WTC11 (cell line): ENCODE measurements around the gene FGFR4. TPM values are rescaled to one million over a fixed set of nuclear protein-coding genes. Genes with fewer than 3 reads are reported as not detected.

Experiments
- ATAC-seq: fragments of 200-7000 bp; cut with Tn5 transposase; 2 replicates; pipeline ENCODE4 v1.10.0; 2021; ENCODE audit warnings: mild to moderate bottlenecking, moderate library complexity
- CTCF ChIA-PET: fragments of 300-600 bp; sonication (Branson Sonifier 250); formaldehyde crosslinking; loops from one replicate; lab custom pipeline; 2021; ENCODE audit warnings: antibody characterized with exemption; lab: Charles Lee
- POLR2A ChIA-PET: fragments of 350-600 bp; sonication (Branson Sonifier 250); formaldehyde crosslinking; loops from one replicate; lab custom pipeline; 2021; ENCODE audit warnings: antibody characterized with exemption; lab: Charles Lee
- DNase-seq: peaks from one replicate; pipeline ENCODE4 v3.0.0; 2021; ENCODE audit warnings: low spot score
- H3K27ac Mint-ChIP-seq: 2 replicates; pipeline ENCODE4 v1.8.0; 2021; ENCODE audit warnings: mixed read lengths
- H3K27me3 Mint-ChIP-seq: 2 replicates; pipeline ENCODE4 v1.8.0; 2021; ENCODE audit warnings: low read depth, mild to moderate bottlenecking, moderate library complexity, mixed read lengths
- H3K36me3 Mint-ChIP-seq: 2 replicates; pipeline ENCODE4 v1.8.0; 2021; ENCODE audit warnings: mixed read lengths
- H3K4me1 Mint-ChIP-seq: 2 replicates; pipeline ENCODE4 v1.8.0; 2022; ENCODE audit warnings: mixed read lengths
- H3K4me3 Mint-ChIP-seq: 2 replicates; pipeline ENCODE4 v1.8.0; 2021; ENCODE audit warnings: mild to moderate bottlenecking, moderate library complexity, mixed read lengths
- H3K9me3 Mint-ChIP-seq: 2 replicates; pipeline ENCODE4 v1.8.0; 2021; ENCODE audit warnings: mixed read lengths
- ATF1 ChIP-seq: sonication (generic); formaldehyde crosslinking; IDR thresholded peaks from 2 replicates; pipeline ENCODE4 v1.8.1; 2023; ENCODE audit warnings: mild to moderate bottlenecking, moderate library complexity, missing genetic modification reagents
- GTF2I ChIP-seq: fragments of 250-450 bp; sonication (Bioruptor Pico); conservative IDR thresholded peaks from 2 replicates; pipeline ENCODE4 v1.4.0; 2021; ENCODE audit warnings: mild to moderate bottlenecking
- IRF2 ChIP-seq: sonication (generic); formaldehyde crosslinking; IDR thresholded peaks from 2 replicates; pipeline ENCODE4 v1.8.0; 2022; ENCODE audit warnings: low read depth, missing genetic modification reagents, borderline replicate concordance
- JAZF1 ChIP-seq: fragments of 250-450 bp; sonication (Bioruptor Pico); IDR thresholded peaks from 2 replicates; pipeline ENCODE4 v1.9.0; 2021; ENCODE audit warnings: moderate library complexity, mild to moderate bottlenecking, inconsistent platforms
- JUN ChIP-seq: sonication (generic); formaldehyde crosslinking; IDR thresholded peaks from 2 replicates; pipeline ENCODE4 v1.8.0; 2023; ENCODE audit warnings: mild to moderate bottlenecking, missing genetic modification reagents
- MXD4 ChIP-seq: fragments of 250-450 bp; sonication (Bioruptor Pico); IDR thresholded peaks from 2 replicates; pipeline ENCODE4 v1.8.0; 2021; ENCODE audit warnings: mild to moderate bottlenecking, moderate library complexity, borderline replicate concordance
- PRRX2 ChIP-seq: fragments of 250-450 bp; sonication (Bioruptor Pico); IDR thresholded peaks from 2 replicates; pipeline ENCODE4 v1.8.0; 2021; ENCODE audit warnings: mild to moderate bottlenecking
- RORB ChIP-seq: fragments of 250-450 bp; sonication (Bioruptor Pico); IDR thresholded peaks from 2 replicates; pipeline ENCODE4 v1.9.0; 2021; ENCODE audit warnings: mild to moderate bottlenecking
- SMAD4 ChIP-seq: sonication (generic); formaldehyde crosslinking; IDR thresholded peaks from 2 replicates; pipeline ENCODE4 v1.8.0; 2022; ENCODE audit warnings: mild to moderate bottlenecking, missing genetic modification reagents
- SOX15 ChIP-seq: fragments of 250-450 bp; sonication (Bioruptor Pico); IDR thresholded peaks from 2 replicates; pipeline ENCODE4 v1.9.0; 2021; ENCODE audit warnings: mild to moderate bottlenecking
- TP53 ChIP-seq: sonication (generic); formaldehyde crosslinking; IDR thresholded peaks from 2 replicates; pipeline ENCODE4 v1.8.1; 2023; ENCODE audit warnings: mild to moderate bottlenecking, missing genetic modification reagents
- ZNF219 ChIP-seq: sonication (generic); formaldehyde crosslinking; IDR thresholded peaks from 2 replicates; pipeline ENCODE4 v1.8.0; 2023; ENCODE audit warnings: missing genetic modification reagents, mild to moderate bottlenecking, borderline replicate concordance
- ZNF263 ChIP-seq: sonication (generic); formaldehyde crosslinking; IDR thresholded peaks from 2 replicates; pipeline ENCODE4 v1.8.1; 2022; ENCODE audit warnings: low read depth, mild to moderate bottlenecking, moderate library complexity, missing genetic modification reagents
- total RNA-seq: library from RNA; stranded (reverse); gene quantifications from 3 replicates; pipeline ENCODE4 v1.2.3, GENCODE V29; 2021
- TF ChIP-seq, protein P1 (sequence below): sonication (generic); formaldehyde crosslinking; IDR thresholded peaks from 2 replicates; pipeline ENCODE4 v1.8.0; 2022; ENCODE audit warnings: missing genetic modification reagents
- TF ChIP-seq, protein P2 (sequence below): sonication (generic); formaldehyde crosslinking; IDR thresholded peaks from 2 replicates; pipeline ENCODE4 v1.8.1; 2022; ENCODE audit warnings: missing genetic modification reagents, borderline replicate concordance
- TF ChIP-seq, protein P3 (sequence below): fragments of 250-450 bp; sonication (Bioruptor Pico); IDR thresholded peaks from 2 replicates; pipeline ENCODE4 v1.9.0; 2021; ENCODE audit warnings: mild to moderate bottlenecking
- TF ChIP-seq, protein P4 (sequence below): sonication (generic); formaldehyde crosslinking; IDR thresholded peaks from 2 replicates; pipeline ENCODE4 v1.8.1; 2022; ENCODE audit warnings: low read depth, mild to moderate bottlenecking, moderate library complexity, missing genetic modification reagents, borderline replicate concordance
- TF ChIP-seq, protein P5 (sequence below): sonication (generic); formaldehyde crosslinking; IDR thresholded peaks from 2 replicates; pipeline ENCODE4 v1.8.0; 2022; ENCODE audit warnings: mild to moderate bottlenecking, missing genetic modification reagents

FGFR4 gene
- total RNA-seq, 1 experiment from 2014 or later, result 108 TPM

DNA sequence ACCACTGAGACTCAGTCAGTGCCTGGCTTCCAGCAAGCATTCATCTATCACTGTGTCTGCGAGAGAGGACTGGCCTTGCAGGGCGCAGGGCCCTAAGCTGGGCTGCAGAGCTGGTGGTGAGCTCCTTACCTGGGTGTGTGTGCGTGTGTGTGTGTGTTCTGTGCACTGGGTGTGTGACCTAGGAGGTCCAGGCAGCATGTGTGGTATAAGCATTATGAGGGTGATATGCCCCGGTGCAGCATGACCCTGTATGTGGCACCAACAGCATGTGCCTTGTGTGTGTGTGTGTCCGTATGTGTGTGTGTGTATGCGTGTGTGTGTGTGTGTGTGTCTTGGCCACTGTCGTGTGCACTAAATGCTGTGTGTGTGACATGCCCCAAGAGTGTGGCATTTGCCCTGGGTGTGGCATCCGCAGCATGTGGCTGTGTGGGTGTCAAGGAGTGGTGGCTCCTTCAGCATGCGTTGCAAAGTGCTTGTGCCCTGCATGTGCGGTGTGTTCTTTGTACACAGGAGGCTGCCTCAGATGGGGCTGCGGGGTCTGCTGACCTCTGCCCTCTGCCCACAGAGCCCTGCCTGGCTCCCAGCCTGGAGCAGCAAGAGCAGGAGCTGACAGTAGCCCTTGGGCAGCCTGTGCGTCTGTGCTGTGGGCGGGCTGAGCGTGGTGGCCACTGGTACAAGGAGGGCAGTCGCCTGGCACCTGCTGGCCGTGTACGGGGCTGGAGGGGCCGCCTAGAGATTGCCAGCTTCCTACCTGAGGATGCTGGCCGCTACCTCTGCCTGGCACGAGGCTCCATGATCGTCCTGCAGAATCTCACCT, 3.3 kb downstream of the FGFR4 start:
- Mint-ChIP-seq H3K27me3 (no peaks in the 10 kb centered on the region), H3K4me3 (no peak overlapping the region), H3K4me1 (peaks cover 29% of the 10 kb centered on the region), H3K27ac (no peak overlapping the region), H3K36me3 (peaks cover 19% of the 10 kb centered on the region), H3K9me3 (no peaks in the 10 kb centered on the region)
- ATAC-seq, result no peak
- ChIA-PET CTCF (interaction anchor here (0.6 to 6.5 kb wide), 7 partner anchors 9 to 429 kb away, joined by 3 to 59 read pairs (median 3); no protein-coding TSS in a partner anchor), POLR2A (no interaction called here)
- no peak for TF ChIP-seq PRRX2 (CRISPR knock-in tag)
- no peak for TF ChIP-seq ATF1 (CRISPR knock-in tag)
- TF ChIP-seq, protein P1, sequence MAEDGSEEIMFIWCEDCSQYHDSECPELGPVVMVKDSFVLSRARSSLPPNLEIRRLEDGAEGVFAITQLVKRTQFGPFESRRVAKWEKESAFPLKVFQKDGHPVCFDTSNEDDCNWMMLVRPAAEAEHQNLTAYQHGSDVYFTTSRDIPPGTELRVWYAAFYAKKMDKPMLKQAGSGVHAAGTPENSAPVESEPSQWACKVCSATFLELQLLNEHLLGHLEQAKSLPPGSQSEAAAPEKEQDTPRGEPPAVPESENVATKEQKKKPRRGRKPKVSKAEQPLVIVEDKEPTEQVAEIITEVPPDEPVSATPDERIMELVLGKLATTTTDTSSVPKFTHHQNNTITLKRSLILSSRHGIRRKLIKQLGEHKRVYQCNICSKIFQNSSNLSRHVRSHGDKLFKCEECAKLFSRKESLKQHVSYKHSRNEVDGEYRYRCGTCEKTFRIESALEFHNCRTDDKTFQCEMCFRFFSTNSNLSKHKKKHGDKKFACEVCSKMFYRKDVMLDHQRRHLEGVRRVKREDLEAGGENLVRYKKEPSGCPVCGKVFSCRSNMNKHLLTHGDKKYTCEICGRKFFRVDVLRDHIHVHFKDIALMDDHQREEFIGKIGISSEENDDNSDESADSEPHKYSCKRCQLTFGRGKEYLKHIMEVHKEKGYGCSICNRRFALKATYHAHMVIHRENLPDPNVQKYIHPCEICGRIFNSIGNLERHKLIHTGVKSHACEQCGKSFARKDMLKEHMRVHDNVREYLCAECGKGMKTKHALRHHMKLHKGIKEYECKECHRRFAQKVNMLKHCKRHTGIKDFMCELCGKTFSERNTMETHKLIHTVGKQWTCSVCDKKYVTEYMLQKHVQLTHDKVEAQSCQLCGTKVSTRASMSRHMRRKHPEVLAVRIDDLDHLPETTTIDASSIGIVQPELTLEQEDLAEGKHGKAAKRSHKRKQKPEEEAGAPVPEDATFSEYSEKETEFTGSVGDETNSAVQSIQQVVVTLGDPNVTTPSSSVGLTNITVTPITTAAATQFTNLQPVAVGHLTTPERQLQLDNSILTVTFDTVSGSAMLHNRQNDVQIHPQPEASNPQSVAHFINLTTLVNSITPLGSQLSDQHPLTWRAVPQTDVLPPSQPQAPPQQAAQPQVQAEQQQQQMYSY (CRISPR knock-in tag), result no peak
- no peak for TF ChIP-seq GTF2I (CRISPR knock-in tag)
- no peak for TF ChIP-seq SMAD4 (CRISPR knock-in tag)
- TF ChIP-seq, protein P2, sequence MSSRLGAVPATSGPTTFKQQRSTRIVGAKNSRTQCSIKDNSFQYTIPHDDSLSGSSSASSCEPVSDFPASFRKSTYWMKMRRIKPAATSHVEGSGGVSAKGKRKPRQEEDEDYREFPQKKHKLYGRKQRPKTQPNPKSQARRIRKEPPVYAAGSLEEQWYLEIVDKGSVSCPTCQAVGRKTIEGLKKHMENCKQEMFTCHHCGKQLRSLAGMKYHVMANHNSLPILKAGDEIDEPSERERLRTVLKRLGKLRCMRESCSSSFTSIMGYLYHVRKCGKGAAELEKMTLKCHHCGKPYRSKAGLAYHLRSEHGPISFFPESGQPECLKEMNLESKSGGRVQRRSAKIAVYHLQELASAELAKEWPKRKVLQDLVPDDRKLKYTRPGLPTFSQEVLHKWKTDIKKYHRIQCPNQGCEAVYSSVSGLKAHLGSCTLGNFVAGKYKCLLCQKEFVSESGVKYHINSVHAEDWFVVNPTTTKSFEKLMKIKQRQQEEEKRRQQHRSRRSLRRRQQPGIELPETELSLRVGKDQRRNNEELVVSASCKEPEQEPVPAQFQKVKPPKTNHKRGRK, result no peak
- no peak for TF ChIP-seq ZNF263
- no peak for TF ChIP-seq JUN (CRISPR knock-in tag)
- TF ChIP-seq, protein P3, sequence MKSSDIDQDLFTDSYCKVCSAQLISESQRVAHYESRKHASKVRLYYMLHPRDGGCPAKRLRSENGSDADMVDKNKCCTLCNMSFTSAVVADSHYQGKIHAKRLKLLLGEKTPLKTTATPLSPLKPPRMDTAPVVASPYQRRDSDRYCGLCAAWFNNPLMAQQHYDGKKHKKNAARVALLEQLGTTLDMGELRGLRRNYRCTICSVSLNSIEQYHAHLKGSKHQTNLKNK (CRISPR knock-in tag), result no peak
- TF ChIP-seq ZNF219 (CRISPR knock-in tag), result no peak
- no peak for TF ChIP-seq RORB (CRISPR knock-in tag)
- TF ChIP-seq TP53, result no peak
- TF ChIP-seq SOX15, result no peak
- TF ChIP-seq MXD4 (CRISPR knock-in tag), result no peak
- no peak for TF ChIP-seq IRF2
- TF ChIP-seq, protein P4, sequence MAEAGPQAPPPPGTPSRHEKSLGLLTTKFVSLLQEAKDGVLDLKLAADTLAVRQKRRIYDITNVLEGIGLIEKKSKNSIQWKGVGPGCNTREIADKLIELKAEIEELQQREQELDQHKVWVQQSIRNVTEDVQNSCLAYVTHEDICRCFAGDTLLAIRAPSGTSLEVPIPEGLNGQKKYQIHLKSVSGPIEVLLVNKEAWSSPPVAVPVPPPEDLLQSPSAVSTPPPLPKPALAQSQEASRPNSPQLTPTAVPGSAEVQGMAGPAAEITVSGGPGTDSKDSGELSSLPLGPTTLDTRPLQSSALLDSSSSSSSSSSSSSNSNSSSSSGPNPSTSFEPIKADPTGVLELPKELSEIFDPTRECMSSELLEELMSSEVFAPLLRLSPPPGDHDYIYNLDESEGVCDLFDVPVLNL (CRISPR knock-in tag), result no peak
- TF ChIP-seq JAZF1 (CRISPR knock-in tag), result no peak
- TF ChIP-seq, protein P5, sequence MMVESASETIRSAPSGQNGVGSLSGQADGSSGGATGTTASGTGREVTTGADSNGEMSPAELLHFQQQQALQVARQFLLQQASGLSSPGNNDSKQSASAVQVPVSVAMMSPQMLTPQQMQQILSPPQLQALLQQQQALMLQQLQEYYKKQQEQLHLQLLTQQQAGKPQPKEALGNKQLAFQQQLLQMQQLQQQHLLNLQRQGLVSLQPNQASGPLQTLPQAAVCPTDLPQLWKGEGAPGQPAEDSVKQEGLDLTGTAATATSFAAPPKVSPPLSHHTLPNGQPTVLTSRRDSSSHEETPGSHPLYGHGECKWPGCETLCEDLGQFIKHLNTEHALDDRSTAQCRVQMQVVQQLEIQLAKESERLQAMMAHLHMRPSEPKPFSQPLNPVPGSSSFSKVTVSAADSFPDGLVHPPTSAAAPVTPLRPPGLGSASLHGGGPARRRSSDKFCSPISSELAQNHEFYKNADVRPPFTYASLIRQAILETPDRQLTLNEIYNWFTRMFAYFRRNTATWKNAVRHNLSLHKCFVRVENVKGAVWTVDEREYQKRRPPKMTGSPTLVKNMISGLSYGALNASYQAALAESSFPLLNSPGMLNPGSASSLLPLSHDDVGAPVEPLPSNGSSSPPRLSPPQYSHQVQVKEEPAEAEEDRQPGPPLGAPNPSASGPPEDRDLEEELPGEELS (CRISPR knock-in tag), result no peak
- DNase-seq, result no peak
